ENCODE data around the gene DRD4.

GRCh38 chr11:610146-610801, 26.8 kb upstream of the DRD4 start:
- TF ChIP-seq CTCF (IDR thresholded peaks at IDR 0.05; ENCODE audit: poor library complexity) = no peak
- no peak for TF ChIP-seq EZH2 (IDR thresholded peaks at IDR 0.05; ENCODE audit: borderline replicate concordance)
- TF ChIP-seq EZH2phosphoT487 (IDR thresholded peaks at IDR 0.05; ENCODE audit: low read depth, severe bottlenecking, unreplicated experiment) = no peak
